PFSK-1 (cell line): ENCODE results near the gene HSD17B10.

Source experiments
- FOXP2 ChIP-seq: optimal IDR thresholded peaks from 2 replicates; pipeline ENCODE3; 2011; ENCODE audit warnings: borderline replicate concordance, control low read depth, inconsistent platforms; ENCODE audit not compliant: insufficient read depth; ENCODE audit errors: extremely low read length, extremely low read depth
- POLR2AphosphoS5 ChIP-seq: IDR thresholded peaks from 2 replicates; pipeline ENCODE4 v1.6.1; 2012; ENCODE audit warnings: low read depth, mild to moderate bottlenecking, control low read depth, low read length, moderate library complexity
- SIN3A ChIP-seq: IDR thresholded peaks from 2 replicates; pipeline ENCODE4 v1.6.1; 2012; ENCODE audit warnings: mild to moderate bottlenecking, low read length, moderate library complexity, borderline replicate concordance; ENCODE audit not compliant: insufficient read depth
- TAF1 ChIP-seq: IDR thresholded peaks from 2 replicates; pipeline ENCODE4 v1.6.1; 2012; ENCODE audit warnings: low read length, control low read depth, borderline replicate concordance; ENCODE audit not compliant: insufficient read depth
- TF ChIP-seq, protein P1 (sequence below), 2 experiments: IDR thresholded peaks; 2 replicates each; pipeline versions ENCODE4 v1.6.1 to v1.8.0; 2011 to 2012; ENCODE audit warnings: low read depth in 2 of 2, low read length in 2 of 2, control low read depth in 1 of 2, inconsistent platforms in 1 of 2, mild to moderate bottlenecking in 1 of 2, moderate library complexity in 1 of 2; ENCODE audit not compliant: insufficient read depth in 1 of 2

The HSD17B10 gene

DNA sequence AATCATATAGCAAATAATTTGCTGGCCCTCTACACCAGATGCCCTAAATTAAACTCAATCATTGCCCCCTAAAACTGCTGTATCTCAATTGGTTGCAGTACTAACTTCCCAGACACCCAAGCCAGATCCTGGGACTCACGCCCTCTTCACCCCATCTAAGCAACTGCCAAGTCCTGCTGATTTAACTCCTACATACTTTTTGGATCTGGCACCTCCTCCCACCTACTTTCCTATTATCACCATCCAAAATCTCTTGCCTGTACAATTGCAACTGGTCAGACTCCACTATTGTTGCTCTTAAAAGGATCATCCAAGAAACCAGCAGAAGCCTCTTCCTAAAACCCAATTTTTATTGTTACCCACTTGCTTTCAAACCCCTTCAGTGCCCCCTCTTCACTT is 4.7 kb upstream of the HSD17B10 start:
- no peak for TF ChIP-seq FOXP2
- no peak for TF ChIP-seq POLR2AphosphoS5
- no peak for TF ChIP-seq TAF1
- no peak for TF ChIP-seq SIN3A
- TF ChIP-seq, protein P1, sequence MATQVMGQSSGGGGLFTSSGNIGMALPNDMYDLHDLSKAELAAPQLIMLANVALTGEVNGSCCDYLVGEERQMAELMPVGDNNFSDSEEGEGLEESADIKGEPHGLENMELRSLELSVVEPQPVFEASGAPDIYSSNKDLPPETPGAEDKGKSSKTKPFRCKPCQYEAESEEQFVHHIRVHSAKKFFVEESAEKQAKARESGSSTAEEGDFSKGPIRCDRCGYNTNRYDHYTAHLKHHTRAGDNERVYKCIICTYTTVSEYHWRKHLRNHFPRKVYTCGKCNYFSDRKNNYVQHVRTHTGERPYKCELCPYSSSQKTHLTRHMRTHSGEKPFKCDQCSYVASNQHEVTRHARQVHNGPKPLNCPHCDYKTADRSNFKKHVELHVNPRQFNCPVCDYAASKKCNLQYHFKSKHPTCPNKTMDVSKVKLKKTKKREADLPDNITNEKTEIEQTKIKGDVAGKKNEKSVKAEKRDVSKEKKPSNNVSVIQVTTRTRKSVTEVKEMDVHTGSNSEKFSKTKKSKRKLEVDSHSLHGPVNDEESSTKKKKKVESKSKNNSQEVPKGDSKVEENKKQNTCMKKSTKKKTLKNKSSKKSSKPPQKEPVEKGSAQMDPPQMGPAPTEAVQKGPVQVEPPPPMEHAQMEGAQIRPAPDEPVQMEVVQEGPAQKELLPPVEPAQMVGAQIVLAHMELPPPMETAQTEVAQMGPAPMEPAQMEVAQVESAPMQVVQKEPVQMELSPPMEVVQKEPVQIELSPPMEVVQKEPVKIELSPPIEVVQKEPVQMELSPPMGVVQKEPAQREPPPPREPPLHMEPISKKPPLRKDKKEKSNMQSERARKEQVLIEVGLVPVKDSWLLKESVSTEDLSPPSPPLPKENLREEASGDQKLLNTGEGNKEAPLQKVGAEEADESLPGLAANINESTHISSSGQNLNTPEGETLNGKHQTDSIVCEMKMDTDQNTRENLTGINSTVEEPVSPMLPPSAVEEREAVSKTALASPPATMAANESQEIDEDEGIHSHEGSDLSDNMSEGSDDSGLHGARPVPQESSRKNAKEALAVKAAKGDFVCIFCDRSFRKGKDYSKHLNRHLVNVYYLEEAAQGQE (IDR thresholded peaks at IDR 0.05; ENCODE audit: insufficient read depth in 1 of 2, low read depth in 2 of 2, low read length in 2 of 2), result no peak

DNA sequence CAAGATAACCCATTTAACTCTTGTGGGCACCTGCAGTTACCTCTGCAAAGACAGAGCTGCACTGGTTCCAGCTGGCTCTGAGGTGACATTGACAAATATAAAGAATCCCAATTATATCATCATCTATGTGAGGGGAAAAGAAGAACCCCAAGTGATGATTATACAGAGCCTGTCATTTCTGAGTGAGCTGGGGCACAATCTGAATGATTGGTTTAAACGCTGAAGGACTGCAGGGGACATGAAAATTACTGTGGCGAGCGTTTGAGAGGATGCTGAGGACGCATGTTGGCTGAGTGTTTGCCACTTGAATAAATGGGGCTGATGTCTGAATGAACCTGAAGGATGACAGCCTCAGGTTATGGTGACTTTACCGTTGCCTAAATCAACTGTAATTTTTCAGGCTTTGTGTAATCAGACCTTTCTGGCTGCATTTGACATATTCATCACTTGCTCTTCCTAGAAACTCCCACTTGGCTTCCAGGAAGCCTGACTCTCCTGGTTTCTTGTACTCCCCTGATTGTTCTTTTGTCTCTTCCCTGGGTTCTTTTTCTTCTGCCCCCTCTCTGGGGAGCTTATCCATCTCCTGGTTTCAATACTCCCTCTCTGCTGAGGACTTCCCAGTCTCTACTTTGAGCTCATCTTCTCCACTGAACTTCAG is 4.1 kb upstream of the HSD17B10 start:
- TF ChIP-seq SIN3A, result no peak
- TF ChIP-seq FOXP2, result no peak
- TF ChIP-seq, protein P1 (IDR thresholded peaks at IDR 0.05; ENCODE audit: insufficient read depth in 1 of 2, low read depth in 2 of 2, low read length in 2 of 2), result no peak
- TF ChIP-seq POLR2AphosphoS5, result no peak
- no peak for TF ChIP-seq TAF1

GRCh38 chrX:53437206-53437605 is 3.0 kb upstream of the HSD17B10 start:
- no peak for TF ChIP-seq SIN3A
- TF ChIP-seq, protein P1 (IDR thresholded peaks at IDR 0.05; ENCODE audit: insufficient read depth in 1 of 2, low read depth in 2 of 2, low read length in 2 of 2), result no peak
- no peak for TF ChIP-seq TAF1
- no peak for TF ChIP-seq POLR2AphosphoS5
- TF ChIP-seq FOXP2, result no peak

GRCh38 chrX:53435997-53436396 is 1.8 kb upstream of the HSD17B10 start:
- TF ChIP-seq, protein P1 (IDR thresholded peaks at IDR 0.05; ENCODE audit: insufficient read depth in 1 of 2, low read depth in 2 of 2, low read length in 2 of 2), result no peak
- TF ChIP-seq FOXP2 (no peak), SIN3A (no peak), TAF1 (no peak)

DNA sequence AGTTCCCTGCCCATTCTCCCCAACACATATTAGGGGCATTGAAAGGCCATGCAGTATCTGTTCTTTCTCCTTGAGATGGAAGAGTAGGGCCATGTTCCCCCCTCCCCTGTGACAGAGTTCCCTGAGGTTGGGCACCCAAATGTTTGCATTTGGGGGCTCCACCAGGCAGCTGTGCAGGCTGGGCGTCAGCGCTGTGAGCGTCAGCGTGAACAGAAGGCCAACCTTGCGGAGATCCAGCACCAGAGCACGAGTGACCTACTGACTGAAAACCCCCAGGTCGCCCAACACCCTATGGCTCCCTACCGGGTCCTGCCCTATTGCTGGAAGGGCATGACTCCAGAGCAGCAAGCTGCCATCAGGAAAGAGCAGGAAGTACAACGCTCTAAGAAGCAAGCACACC is 3.9 kb downstream of the HSD17B10 start:
- TF ChIP-seq TAF1 (no peak), POLR2AphosphoS5 (no peak), SIN3A (no peak), FOXP2 (no peak)
- TF ChIP-seq, protein P1 (IDR thresholded peaks at IDR 0.05; ENCODE audit: insufficient read depth in 1 of 2, low read depth in 2 of 2, low read length in 2 of 2), result no peak
